PFSK-1 (cell line): ENCODE measurements around the gene AMER2.

Source experiments
- FOXP2 ChIP-seq: optimal IDR thresholded peaks from 2 replicates; pipeline ENCODE3; 2011; ENCODE audit warnings: borderline replicate concordance, control low read depth, inconsistent platforms; ENCODE audit not compliant: insufficient read depth; ENCODE audit errors: extremely low read length, extremely low read depth
- POLR2AphosphoS5 ChIP-seq: IDR thresholded peaks from 2 replicates; pipeline ENCODE4 v1.6.1; 2012; ENCODE audit warnings: low read depth, mild to moderate bottlenecking, control low read depth, low read length, moderate library complexity
- REST ChIP-seq, 2 experiments: IDR thresholded peaks; 2 replicates each; pipeline versions ENCODE4 v1.6.1 to v1.8.0; 2011 to 2012; ENCODE audit warnings: low read depth in 2 of 2, low read length in 2 of 2, control low read depth in 1 of 2, inconsistent platforms in 1 of 2, mild to moderate bottlenecking in 1 of 2, moderate library complexity in 1 of 2; ENCODE audit not compliant: insufficient read depth in 1 of 2
- SIN3A ChIP-seq: IDR thresholded peaks from 2 replicates; pipeline ENCODE4 v1.6.1; 2012; ENCODE audit warnings: mild to moderate bottlenecking, low read length, moderate library complexity, borderline replicate concordance; ENCODE audit not compliant: insufficient read depth
- TAF1 ChIP-seq: IDR thresholded peaks from 2 replicates; pipeline ENCODE4 v1.6.1; 2012; ENCODE audit warnings: low read length, control low read depth, borderline replicate concordance; ENCODE audit not compliant: insufficient read depth

- no peak for TF ChIP-seq POLR2AphosphoS5
- TF ChIP-seq REST (IDR thresholded peaks at IDR 0.05; ENCODE audit: insufficient read depth in 1 of 2, low read depth in 2 of 2, low read length in 2 of 2) = no peak
- no peak for TF ChIP-seq TAF1
- no peak for TF ChIP-seq SIN3A
- no peak for TF ChIP-seq FOXP2
Observed at GRCh38 chr13:25218019-25218418, 45.9 kb upstream of the AMER2 start.
